Motor neuron (in vitro differentiated cells): Measurements from ENCODE around the gene EPO. TPM values are rescaled to one million over a fixed set of nuclear protein-coding genes. Genes with fewer than 3 reads are reported as not detected.
"Not testable (repeated sequence)": the region's sequence is repeated elsewhere in the genome, so short reads cannot be mapped to it uniquely, and the experiment has no call there.

Experiments used
- ATAC-seq, 8 experiments: fragments of 200-7000 bp; cut with Tn5 transposase; replicated peaks in 6 of 8; 2 replicates each; pipeline ENCODE4 v1.8.0; 2021; ENCODE audit warnings: mild to moderate bottlenecking in 8 of 8, moderate library complexity in 8 of 8
- H3K27ac ChIP-seq, 2 donors: fragments of 250-450 bp; sonication (Bioruptor Pico); 2 replicates each; pipeline ENCODE4 v1.9.0; 2021; ENCODE audit warnings: antibody characterized with exemption in 2 of 2, mild to moderate bottlenecking in 2 of 2, moderate library complexity in 1 of 2
- H3K4me1 ChIP-seq, 2 donors: fragments of 250-450 bp; sonication (Bioruptor Pico); replicated peaks in 1 of 2; 2 replicates each; pipeline ENCODE4 v1.6.1; 2021; ENCODE audit warnings: antibody characterized with exemption in 2 of 2, mild to moderate bottlenecking in 2 of 2, moderate library complexity in 1 of 2
- H3K4me3 ChIP-seq, 5 donors: fragments of 250-450 bp; sonication (Bioruptor Pico); 2 replicates each; pipeline ENCODE4 v1.9.0; 2021; ENCODE audit warnings: antibody characterized with exemption in 5 of 5, mild to moderate bottlenecking in 5 of 5, moderate library complexity in 4 of 5
- WGBS, 10 experiments: fragments of 450-650 bp; shearing (Covaris generic); methylation state at CpG; one replicate each; pipeline ENCODE4 v1.0.0; 2022; 5-methylcytosine and 5-hydroxymethylcytosine counted together
- in situ Hi-C, 9 experiments: fragments of 400-800 bp; cut with MboI; loops; one replicate each; pipeline ENCODE4 v1.15.0; 2021; ENCODE audit warnings: low sequenced_read_pairs in 9 of 9, low pct_unique_long_range_greater_than_20kb in 2 of 9; ENCODE audit not compliant: unreplicated experiment in 9 of 9
- total RNA-seq, 8 experiments: library from RNA; unstranded; fragments of 300-600 nt; gene quantifications; 2 replicates each; pipeline versions ENCODE4 v1.2.3 to v1.2.4, GENCODE V29; 2022

EPO gene
- total RNA-seq, 8 experiments from 2014 or later: 0.11 TPM; not detected in 7

DNA sequence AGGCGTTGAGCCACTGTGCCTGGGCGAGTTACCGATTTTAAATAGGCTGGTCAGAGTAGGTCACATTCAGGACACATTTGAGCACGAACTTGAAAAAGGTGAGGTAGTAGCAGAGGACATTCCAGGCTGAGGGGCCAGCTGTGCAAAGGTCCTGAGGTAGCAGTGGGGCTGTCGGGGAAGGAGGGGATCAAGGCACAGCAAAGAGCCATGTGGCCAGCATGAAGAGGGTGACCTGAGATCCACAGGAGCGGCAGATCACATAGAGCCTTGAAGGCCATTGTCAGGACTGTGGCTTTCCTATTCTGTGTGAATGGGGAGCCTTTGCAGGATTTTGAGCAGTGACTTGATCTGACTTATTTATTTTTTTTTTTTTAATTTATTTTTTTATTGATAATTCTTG lies 19.7 kb downstream of the EPO start:
- 0 to 84% (median 81%) methylated on average over 1 to 5 of the region's 6 CpGs; no CpG with 5 or more reads in 7 of the 10 experiments for WGBS, 10 experiments
- in situ Hi-C loops: no loop called here
- Histone ChIP-seq H3K27ac (no peak overlapping the region), H3K4me1 (no peaks in the 10 kb centered on the region), H3K4me3 (no peak overlapping the region)
- ATAC-seq: no peak

DNA sequence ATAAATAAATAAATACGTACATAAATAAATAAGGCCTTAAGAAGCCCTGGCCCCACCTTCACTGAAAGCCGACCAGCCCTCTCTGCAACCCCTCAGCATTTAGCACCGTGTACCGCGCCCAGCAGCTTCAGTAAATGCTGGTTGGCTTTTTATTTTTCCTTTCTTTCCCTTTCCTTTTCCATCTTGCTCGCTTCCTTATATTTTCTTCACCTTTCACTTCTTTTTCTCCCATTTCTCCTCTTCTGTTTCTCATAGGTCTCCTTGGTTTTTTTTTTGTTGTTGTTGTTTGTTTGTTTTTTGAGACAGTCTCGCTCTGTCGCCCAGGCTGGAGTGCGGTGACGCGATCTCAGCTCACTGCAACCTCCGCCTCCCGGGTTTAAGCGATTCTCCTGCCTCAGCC lies 24.3 kb downstream of the EPO start:
- 78 to 95% (median 90%) methylated on average over 2 to 14 of the region's 14 CpGs; no CpG with 5 or more reads in 1 of the 10 experiments for WGBS, 10 experiments
- in situ Hi-C loops: no loop called here
- ATAC-seq: no peak
- Histone ChIP-seq H3K27ac (no peak overlapping the region), H3K4me3 (no peak overlapping the region), H3K4me1 (no peaks in the 10 kb centered on the region)

DNA sequence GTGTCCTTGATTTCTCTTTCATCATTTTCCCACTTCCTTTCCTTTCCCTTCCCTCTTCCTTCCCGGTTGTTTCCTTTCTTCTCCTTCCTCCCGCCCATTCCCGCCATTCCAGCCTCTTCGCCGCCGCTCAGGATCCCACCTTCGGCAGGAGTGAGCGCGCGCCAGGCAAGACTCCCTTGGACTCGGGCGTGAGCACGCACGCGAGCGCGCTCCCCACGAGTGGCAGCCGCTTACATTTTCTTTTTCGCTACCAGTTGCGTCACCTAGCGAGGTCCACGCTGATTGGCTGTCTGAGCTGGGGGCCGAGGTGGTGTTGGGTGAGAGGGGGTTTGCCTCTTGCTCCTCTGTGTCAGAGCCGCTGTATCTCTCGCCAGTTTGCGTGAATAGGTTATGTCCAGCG lies 24.9 kb downstream of the EPO start:
- no peak overlapping the region for H3K27ac ChIP-seq
- H3K4me3 ChIP-seq: no peak overlapping the region
- peak in 3 of 8 experiments; percentile 47 to 100 (median 67) for ATAC-seq
- WGBS, 10 experiments: 2 to 100% (median 82%) methylated on average over 1 to 19 of the region's 28 CpGs; no CpG with 5 or more reads in 3 of the 10 experiments
- no peaks in the 10 kb centered on the region for H3K4me1 ChIP-seq
- in situ Hi-C loops: no loop called here

DNA sequence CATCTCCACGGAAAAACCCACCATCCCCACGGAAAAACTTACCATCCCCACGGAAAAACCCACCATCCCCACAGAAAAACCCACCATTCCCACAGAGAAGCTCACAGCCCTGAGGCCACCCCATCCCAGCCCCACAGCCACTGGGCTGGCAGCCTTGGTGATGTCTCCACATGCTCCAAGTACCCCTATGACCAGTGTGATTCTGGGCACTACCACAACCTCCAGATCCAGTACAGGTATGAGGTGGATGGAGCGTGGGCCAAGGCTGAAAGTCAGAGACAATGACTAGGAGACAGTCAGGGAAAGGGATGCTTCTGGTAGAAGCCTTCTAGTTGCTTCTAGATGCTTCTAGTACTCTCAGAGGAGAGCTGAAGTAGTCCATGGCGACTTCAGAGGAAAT lies 32.7 kb downstream of the EPO start:
- no peak for ATAC-seq
- 40 to 57% (median 50%) methylated on average over 1 of the region's 5 CpGs; no CpG with 5 or more reads in 7 of the 10 experiments for WGBS, 10 experiments
- in situ Hi-C loops: no loop called here

DNA sequence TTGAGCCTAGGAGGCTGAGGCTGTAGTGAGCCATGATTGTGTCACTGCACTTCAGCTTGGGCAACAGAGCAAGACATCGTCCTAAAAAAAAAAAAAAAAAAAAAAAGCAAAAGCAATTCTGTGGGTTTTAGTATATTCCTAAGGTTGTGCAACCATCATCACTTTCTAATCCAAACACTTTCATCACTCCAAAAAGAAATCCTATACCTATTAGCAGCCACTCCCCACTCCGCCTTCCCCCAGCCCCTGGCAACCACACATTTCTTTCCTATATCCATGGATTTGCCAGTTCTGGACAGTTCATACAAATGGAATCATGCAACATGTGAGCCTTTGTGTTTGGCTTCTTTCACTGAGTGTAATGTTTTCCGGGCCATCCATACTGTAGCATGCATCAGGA lies 33.5 kb downstream of the EPO start:
- WGBS, 10 experiments: 0 to 100% (median 70%) methylated on average over 1 to 2 of the region's 3 CpGs; no CpG with 5 or more reads in 3 of the 10 experiments
- Histone ChIP-seq H3K4me3 (no peak overlapping the region), H3K27ac (no peak overlapping the region), H3K4me1 (no peaks in the 10 kb centered on the region)
- in situ Hi-C loops: no loop called here
- no peak for ATAC-seq

More for the DNA sequence above, 32.7 kb downstream of the EPO start:
- H3K4me3 ChIP-seq: no peak overlapping the region
- H3K27ac ChIP-seq: no peak overlapping the region
- H3K4me1 ChIP-seq: no peaks in the 10 kb centered on the region

DNA sequence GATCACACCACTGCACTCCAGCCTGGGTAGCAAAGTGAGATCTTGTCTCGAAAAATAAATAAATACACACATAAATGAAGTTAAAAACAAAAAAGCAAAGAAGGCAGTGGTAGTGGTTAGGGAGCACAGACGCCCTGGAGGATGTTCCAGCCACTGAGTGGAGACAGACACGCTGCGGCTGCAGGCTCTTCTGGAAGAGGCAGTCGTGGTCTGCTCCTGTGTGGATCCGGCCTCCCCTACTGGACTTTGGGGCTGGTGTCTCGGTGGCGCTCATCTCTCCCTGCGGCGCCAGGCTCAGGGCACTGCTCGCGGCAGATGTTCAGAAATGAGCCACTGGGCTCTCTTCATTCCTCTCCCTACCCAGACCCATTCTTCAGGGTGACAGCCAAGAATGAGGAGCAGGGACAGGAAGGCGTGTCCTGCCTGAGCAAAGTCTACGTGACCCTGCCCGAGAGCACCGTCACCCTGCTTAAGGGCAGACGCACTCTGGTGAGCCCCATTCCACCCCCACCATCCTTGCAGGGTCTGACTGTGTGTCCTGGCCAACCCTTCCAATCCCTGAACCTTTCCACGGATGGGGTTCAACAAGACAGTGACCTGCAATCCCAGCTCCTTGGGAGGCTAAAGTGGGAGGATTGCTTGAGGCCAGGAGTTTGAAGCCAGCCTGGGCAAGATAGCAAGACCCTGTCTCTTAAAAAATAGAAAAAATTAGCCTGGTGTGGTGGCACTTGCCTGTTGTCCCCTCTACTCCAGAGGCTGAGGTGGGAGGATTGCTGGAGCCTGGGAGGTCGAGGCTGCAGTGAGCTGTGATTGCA lies 39.3 kb downstream of the EPO start:
- in situ Hi-C loops: no loop called here
- no peak for ATAC-seq
- WGBS, 10 experiments: 0 to 70% (median 53%) methylated on average over 2 to 13 of the region's 19 CpGs; no CpG with 5 or more reads in 1 of the 10 experiments
- H3K27ac ChIP-seq: no peak overlapping the region
- H3K4me1 ChIP-seq: no peaks in the 10 kb centered on the region
- H3K4me3 ChIP-seq: no peak overlapping the region

DNA sequence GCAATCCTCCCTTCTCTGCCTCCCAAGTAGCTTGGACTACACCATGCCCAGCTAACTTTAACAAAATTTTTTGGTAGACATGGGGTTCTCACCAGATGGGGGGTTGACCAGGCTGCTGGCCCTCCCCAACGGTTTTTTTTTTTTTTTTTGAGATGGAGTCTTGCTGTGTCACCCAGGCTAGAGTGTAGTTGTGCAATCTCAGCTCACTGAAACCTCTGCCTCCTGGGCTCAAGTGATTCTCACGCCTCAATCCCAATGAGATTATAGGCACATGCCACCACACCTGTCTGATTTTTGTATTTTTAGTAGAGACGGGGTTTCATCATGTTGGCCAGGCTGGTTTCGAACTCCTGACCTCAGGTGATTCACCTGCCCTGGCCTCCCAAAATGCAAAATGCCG lies 42.6 kb downstream of the EPO start:
- H3K4me1 ChIP-seq, H3K27ac ChIP-seq, H3K4me3 ChIP-seq, in situ Hi-C loops, ATAC-seq: not testable (repeated sequence)
- WGBS, 10 experiments: 27 to 100% (median 77%) methylated on average over 1 to 3 of the region's 5 CpGs; no CpG with 5 or more reads in 2 of the 10 experiments

DNA sequence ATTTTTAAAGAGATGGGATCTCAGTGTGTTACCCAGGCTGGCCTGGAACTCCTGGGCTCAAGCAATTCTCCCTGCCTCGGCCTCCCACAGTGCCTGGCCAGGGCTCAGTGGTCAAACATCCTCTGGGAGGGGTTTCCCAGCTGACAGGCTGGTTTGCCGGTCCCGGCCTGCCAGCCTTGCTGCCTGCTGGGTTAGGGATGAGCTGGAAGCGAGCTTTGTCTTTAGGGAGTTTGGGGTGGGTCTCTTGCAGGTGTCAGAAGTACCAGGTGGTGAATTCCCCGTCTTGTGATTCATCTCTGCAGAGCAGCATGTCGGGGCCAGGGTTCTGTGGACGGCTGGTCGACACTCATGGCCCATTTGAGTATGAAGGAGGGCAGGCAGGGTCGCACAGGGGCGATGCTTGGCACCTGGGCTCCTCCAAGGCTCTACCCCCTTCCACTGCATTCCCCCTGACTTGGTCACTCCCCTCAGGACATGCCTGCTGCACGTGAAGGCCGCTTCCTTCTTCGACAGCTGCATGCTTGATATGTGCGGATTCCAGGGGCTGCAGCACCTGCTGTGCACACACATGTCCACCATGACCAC lies 43.4 kb downstream of the EPO start:
- ATAC-seq: no peak
- H3K4me1 ChIP-seq: no peaks in the 10 kb centered on the region
- WGBS, 10 experiments: 20 to 86% (median 68%) methylated on average over 1 to 5 of the region's 14 CpGs; no CpG with 5 or more reads in 4 of the 10 experiments
- in situ Hi-C loops: no loop called here
- H3K27ac ChIP-seq: no peak overlapping the region
- no peak overlapping the region for H3K4me3 ChIP-seq

DNA sequence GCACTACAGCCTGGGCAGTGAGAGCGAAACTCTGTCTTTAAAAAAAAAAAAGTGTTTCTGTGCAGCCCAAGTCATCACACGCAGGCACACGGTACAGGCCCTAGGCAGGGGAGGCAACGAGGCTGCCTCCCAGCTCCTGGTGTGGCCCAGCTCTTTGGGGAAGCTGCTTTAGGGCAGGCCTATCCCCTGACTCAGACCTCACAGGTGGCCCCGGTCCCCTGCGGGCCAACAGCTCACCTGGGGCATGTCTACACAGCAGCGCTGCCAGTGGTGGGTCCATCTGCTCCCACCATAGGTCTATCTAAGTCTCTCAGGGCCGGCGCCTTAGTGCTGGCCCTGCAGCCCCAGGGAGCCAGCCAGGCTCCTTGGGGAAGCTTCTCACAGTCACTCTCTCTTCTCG lies 44.6 kb downstream of the EPO start:
- no peak for ATAC-seq
- Histone ChIP-seq H3K4me3 (no peak overlapping the region), H3K4me1 (no peaks in the 10 kb centered on the region), H3K27ac (no peak overlapping the region)
- WGBS, 10 experiments: 0 to 100% (median 81%) methylated on average over 1 to 2 of the region's 10 CpGs; no CpG with 5 or more reads in 4 of the 10 experiments
- in situ Hi-C loops: no loop called here

DNA sequence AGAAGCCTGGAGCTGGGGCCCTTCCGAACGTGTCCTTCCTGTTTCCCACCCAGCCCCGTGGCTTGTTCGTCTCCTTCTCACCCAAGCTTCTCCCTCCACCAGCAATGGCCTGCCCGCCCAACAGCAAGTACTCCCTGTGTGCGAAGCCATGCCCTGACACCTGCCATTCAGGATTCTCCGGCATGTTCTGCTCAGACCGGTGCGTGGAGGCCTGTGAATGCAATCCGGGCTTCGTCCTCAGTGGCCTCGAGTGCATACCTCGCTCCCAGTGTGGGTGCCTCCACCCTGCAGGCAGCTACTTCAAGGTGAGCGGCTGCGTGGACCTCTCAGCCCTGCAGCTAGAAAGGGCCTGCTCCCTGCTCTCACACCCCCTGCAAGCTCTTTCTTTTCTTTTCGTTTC lies 45.0 kb downstream of the EPO start:
- Histone ChIP-seq H3K4me1 (no peaks in the 10 kb centered on the region), H3K27ac (no peak overlapping the region), H3K4me3 (no peak overlapping the region)
- 0 to 100% (median 80%) methylated on average over 1 to 8 of the region's 16 CpGs; no CpG with 5 or more reads in 3 of the 10 experiments for WGBS, 10 experiments
- ATAC-seq: no peak
- in situ Hi-C loops: no loop called here

DNA sequence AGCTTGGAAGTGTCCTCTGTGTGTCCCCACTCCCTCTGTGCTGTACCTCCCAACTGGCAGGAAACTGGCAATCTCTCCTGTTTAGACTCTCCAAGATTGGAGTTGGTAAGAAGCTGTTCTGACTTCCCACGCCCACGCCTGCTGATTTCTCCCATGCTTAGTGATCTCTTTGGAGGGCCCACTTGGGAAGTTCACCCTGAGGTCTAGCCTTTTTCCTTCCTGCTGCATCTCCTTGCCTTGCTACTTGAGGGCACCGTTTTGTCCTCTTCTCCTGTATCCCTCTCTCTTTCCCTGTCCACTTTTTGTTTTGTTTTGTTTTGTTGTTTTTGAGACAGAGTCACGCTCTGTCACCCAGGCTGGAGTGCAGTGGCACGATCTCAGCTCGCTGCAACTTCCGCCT lies 48.5 kb downstream of the EPO start:
- no peak for ATAC-seq
- whole genome bisulfite sequencing, 10 experiments: 0 to 100% (median 73%) methylated on average over 1 to 6 of the region's 7 CpGs; no CpG with 5 or more reads in 2 of the 10 experiments
- H3K27ac ChIP-seq: no peak overlapping the region
- H3K4me3 ChIP-seq: no peak overlapping the region
- H3K4me1 ChIP-seq: no peaks in the 10 kb centered on the region
- in situ Hi-C loops: no loop called here
